ENCODE measurements around the gene BEST2.

BEST2 gene

DNA sequence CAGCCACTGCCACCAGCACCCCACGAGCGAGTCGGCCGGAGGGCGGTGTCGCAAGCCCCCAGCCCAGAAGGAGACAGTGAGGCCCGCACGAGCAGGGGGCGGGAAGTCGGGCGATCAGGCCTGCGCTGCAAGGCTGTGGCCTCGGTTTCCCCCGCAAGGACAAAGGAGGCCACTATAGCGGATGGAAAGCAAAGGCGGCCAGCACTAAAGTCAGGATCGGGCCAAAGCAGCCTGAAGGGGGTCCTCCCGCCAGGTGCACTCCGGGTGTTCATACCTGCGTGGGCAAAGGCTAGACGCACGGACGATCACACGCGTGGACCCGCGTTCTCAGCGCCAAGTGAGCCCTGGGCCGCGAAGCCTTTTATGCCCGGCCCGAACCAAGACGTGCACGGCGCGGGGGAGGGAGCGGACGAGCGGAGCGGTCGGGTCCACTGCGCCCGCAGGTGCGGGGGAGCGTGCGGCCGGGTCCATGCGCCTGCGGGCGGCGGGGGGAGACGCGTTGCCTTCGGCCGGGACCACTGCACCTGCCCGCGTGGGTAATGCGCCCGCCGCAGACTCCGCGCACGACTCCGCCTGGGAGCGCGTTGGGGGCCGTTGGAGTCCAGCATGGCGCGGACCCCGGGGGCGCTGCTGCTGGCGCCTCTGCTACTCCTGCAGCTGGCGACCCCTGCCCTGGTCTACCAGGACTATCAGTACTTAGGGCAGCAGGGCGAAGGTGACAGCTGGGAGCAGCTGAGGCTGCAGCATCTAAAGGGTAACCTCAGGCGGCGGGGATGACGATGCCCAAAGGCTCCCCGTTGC lies 50.1 kb downstream of the BEST2 start, which contains the start of the genes PRDX2 and THSD8:
Gene PRDX2 (minus strand): TSS at position 335 of the 801 bp plus-strand sequence. CDS start 539 bp downstream, outside the sequence.
Gene THSD8 (plus strand): TSS at position 604 of the 801 bp plus-strand sequence. CDS start 3 bp downstream, at position 607.
- TF ChIP-seq, protein P1, sequence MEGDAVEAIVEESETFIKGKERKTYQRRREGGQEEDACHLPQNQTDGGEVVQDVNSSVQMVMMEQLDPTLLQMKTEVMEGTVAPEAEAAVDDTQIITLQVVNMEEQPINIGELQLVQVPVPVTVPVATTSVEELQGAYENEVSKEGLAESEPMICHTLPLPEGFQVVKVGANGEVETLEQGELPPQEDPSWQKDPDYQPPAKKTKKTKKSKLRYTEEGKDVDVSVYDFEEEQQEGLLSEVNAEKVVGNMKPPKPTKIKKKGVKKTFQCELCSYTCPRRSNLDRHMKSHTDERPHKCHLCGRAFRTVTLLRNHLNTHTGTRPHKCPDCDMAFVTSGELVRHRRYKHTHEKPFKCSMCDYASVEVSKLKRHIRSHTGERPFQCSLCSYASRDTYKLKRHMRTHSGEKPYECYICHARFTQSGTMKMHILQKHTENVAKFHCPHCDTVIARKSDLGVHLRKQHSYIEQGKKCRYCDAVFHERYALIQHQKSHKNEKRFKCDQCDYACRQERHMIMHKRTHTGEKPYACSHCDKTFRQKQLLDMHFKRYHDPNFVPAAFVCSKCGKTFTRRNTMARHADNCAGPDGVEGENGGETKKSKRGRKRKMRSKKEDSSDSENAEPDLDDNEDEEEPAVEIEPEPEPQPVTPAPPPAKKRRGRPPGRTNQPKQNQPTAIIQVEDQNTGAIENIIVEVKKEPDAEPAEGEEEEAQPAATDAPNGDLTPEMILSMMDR (IDR thresholded peaks at IDR 0.05; ENCODE audit: control insufficient read depth, extremely low read depth, insufficient read depth), result 0 out of 2 replicates have a peak, but pooled peaks have one; percentile 5
- peak within 1 kb of the TSS; percentile 100 for H3K4me3 ChIP-seq (ENCODE audit: low read depth, low read length)
- peak; percentile 40 for DNase-seq (ENCODE audit: low read depth)

DNA sequence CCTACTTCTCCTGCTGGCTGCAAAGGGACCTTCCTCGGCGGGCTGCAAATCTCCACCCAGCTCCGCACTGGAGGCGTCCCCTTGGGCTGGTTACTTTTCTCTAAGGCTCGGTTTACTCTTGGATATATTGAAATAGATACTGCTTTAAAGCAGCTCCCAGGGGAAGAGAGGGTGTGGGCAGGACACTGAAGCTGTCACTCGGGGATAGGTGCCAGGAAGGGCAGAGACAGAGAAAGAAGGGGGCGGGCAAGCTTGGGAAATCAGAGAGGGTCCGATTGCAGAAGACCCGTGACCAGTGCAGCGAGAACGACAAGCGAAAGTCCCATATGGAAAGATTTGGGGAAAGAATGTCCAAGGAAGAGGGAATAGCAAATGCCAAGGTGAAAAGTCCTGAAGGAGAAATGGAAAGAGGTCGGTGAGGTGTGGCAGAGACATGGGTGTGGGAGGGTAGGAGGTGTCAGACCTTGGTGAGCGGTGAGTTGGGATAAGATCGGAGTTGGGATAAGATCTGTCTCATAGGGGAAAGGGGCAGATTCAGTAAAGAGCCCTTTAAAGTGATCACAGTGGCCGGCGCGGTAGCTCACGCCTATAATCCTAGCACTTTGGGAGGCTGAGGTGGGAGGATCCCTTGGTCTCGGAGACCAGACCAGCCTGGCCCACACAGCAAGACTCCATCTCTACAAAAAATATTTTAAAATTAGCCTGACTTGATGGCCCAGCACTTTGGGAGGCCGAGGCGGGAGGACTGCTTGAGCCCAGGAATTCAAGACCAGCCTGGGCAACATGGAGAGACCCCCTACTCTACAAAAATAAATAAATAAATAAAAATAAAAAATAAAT lies 50.9 kb downstream of the BEST2 start:
- TF ChIP-seq, protein P1 (IDR thresholded peaks at IDR 0.05; ENCODE audit: control insufficient read depth, extremely low read depth, insufficient read depth), result no peak
- peak overlapping the region; percentile 100 for H3K4me3 ChIP-seq (ENCODE audit: low read depth, low read length)
- DNase-seq (ENCODE audit: low read depth), result no peak

DNA sequence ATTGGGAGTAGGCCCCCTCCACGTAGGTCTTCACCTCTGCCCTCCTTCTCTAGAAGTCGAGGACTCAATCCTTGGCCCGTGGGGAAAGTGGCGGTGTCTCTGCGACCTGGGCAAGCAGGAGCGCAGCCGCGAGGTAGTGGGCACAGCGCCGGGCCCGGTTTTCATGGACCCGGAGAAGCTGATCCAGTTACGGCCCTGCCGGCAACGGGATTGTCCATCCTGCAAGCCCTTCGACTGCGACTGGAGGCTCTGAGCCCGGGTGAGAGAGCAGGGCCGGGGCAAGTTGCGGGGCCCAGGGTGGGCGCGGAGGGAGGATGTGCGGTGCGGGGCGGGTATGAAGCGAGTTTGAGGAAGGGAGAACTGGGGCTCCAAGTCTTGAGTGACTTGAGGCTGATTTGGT lies 52.5 kb downstream of the BEST2 start:
- no peak overlapping the region for H3K4me3 ChIP-seq (ENCODE audit: low read depth, low read length)
- DNase-seq (ENCODE audit: low read depth), result no peak
- TF ChIP-seq, protein P1 (IDR thresholded peaks at IDR 0.05; ENCODE audit: control insufficient read depth, extremely low read depth, insufficient read depth), result no peak

DNA sequence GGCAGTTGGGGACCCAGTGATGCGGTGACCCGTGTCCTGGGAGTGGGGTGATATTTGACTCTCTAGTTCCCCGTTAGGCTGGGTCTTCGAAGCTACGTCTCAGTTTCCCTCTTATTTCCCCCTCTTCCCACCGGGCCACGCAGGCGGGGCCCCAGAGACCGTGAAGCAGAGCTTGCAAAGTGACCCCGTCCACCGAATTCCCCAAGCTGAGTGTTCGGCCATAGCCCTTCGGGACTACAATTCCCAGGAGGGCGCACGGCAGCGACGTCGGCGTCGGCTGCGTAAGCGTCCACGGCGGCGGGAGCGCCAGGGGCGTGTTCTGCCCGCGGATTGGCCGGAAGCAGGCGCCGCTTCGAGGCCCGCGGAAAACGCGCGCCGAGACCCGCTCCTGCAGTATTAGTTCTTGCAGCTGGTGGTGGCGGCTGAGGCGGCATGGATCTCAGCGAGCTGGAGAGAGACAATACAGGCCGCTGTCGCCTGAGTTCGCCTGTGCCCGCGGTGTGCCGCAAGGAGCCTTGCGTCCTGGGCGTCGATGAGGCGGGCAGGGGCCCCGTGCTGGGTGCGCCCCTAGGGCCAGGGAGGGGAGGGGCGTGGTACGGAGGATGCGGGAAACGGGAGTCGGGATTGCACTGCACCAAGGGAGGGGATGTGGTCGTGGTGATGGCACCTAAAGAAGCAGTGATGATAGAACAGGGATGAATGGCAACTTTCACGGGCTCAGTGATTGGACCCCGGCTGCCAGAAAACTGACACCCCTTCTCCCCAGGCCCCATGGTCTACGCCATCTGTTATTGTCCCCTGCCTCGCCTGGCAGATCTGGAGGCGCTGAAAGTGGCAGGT lies 54.9 kb downstream of the BEST2 start, which contains the start of gene RNASEH2A:
Gene RNASEH2A (plus strand): TSS at position 343 of the 840 bp plus-strand sequence. CDS start 90 bp downstream, at position 433.
- peak within 1 kb of the TSS; percentile 68 for H3K4me3 ChIP-seq (ENCODE audit: low read depth, low read length)
- TF ChIP-seq, protein P1 (IDR thresholded peaks at IDR 0.05; ENCODE audit: control insufficient read depth, extremely low read depth, insufficient read depth), result no peak
- peak; percentile 52 for DNase-seq (ENCODE audit: low read depth)

Measured in LNCaP clone FGC (cell line).